ENCODE results near the gene LLPH.

DNA sequence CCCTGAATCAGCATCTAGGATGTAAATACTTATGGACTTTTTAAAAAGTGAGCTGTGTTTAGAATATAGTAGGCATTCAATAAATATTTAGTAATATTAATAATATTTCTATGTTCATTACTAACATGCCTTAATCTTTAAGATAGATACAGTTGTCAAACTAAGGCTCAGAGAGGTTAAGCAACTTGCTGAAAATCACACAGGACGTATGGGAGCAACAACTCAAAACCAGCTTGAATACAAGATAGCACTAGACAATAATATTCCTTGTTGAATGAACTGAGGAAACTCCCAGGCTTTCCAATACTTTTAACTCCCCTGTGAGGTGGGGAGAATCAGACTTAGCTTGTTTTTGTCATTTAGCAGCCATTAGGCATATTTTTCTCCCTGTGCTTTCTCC lies 45.3 kb downstream of the LLPH start:
- TF ChIP-seq, protein P1, sequence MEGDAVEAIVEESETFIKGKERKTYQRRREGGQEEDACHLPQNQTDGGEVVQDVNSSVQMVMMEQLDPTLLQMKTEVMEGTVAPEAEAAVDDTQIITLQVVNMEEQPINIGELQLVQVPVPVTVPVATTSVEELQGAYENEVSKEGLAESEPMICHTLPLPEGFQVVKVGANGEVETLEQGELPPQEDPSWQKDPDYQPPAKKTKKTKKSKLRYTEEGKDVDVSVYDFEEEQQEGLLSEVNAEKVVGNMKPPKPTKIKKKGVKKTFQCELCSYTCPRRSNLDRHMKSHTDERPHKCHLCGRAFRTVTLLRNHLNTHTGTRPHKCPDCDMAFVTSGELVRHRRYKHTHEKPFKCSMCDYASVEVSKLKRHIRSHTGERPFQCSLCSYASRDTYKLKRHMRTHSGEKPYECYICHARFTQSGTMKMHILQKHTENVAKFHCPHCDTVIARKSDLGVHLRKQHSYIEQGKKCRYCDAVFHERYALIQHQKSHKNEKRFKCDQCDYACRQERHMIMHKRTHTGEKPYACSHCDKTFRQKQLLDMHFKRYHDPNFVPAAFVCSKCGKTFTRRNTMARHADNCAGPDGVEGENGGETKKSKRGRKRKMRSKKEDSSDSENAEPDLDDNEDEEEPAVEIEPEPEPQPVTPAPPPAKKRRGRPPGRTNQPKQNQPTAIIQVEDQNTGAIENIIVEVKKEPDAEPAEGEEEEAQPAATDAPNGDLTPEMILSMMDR (IDR thresholded peaks at IDR 0.05; ENCODE audit: low read length), result no peak
- TF ChIP-seq EZH2 (IDR thresholded peaks at IDR 0.05; ENCODE audit: borderline replicate concordance, low read length), result no peak

All from OCI-LY1 (cell line).